Measurements from ENCODE around the gene TTC22.

TTC22 gene

DNA sequence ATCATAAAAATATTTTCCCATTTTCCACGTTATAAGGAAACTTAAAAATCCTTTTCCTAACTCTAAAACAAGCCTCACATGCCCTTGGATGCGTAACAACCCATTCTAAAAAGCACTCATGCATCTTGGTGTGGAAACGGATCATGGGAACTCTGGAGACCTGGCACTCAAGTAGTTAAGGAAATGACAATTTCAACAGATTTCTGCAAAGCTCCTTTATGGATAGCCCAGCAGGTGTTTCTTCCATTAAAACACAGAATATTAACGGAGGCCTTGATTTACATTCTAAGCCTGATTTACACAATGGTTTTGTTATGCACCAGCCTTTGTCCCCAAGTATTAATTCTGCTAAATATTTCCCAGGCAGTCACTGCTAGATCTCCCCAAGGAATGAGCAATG is 49.7 kb downstream of the TTC22 start:
- DNase-seq (ENCODE audit: low read depth, low spot score): no peak

DNA sequence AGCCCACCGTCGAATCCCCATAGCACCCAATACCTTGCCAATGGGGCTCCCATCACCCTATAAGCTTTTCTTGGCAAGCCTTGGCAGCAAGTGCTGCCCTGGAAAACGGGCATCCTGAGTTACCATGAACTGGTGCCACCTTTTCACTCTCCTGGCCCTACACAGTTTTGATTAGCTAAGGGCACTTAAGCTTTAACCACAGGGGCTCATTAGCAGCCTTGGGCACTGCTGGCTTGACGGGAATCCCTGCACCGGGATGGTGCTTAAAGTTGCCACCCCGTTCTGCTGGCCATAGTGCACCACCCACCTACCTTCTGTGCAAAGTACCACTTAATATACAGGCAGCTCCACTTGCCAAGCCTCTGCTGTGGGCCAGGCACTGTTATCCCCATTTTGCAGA is 50.5 kb downstream of the TTC22 start:
- no peak for DNase-seq (ENCODE audit: low read depth, low spot score)

GRCh38 chr1:54748094-54748835 is 52.9 kb downstream of the TTC22 start:
- DNase-seq (ENCODE audit: low read depth, low spot score): no peak

- DNase-seq (ENCODE audit: low read depth, low spot score): no peak
These were observed 55.3 kb downstream of the TTC22 start for GRCh38 chr1:54745864-54746263.

DNA sequence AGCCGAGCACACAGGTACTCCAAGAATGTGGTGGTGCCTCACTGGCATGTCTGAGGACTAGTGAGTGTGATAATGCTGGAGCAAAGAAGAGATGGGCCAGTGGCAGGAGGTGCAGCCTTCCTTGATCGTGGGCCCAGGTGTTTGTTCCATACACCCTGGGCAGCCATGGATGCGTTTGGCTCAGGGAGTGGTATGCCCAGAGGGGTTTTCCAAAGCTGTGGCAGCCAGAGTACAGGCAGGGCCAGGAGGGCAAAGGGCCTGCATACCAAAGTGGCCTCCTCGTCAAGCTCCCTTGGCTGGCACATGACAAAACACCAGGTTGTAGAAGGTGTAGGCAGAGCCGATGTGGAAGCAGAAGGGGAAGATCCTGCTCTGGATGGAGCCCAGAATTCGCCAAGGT is 55.8 kb downstream of the TTC22 start:
- DNase-seq (ENCODE audit: low read depth, low spot score): no peak

DNA sequence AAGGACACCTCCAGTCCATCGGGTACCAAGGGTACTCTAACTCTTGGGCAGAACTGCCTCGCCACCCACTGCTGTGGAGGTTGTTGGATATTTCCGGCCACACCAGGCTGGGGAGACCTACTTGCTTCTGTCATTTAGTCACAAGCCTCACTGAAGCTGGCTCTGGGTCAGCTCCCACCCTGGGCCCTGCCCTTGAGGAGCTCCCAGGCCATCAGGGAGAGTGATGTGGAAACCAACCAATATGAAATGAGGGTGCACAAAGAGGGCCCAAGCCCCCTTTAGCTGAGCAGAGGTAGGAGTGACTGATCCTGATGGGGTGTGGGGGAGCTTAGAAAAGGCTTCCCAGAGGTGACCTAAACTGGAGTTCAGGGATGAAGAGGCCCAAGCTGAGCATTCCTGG is 56.4 kb downstream of the TTC22 start:
- DNase-seq (ENCODE audit: low read depth, low spot score): no peak

DNA sequence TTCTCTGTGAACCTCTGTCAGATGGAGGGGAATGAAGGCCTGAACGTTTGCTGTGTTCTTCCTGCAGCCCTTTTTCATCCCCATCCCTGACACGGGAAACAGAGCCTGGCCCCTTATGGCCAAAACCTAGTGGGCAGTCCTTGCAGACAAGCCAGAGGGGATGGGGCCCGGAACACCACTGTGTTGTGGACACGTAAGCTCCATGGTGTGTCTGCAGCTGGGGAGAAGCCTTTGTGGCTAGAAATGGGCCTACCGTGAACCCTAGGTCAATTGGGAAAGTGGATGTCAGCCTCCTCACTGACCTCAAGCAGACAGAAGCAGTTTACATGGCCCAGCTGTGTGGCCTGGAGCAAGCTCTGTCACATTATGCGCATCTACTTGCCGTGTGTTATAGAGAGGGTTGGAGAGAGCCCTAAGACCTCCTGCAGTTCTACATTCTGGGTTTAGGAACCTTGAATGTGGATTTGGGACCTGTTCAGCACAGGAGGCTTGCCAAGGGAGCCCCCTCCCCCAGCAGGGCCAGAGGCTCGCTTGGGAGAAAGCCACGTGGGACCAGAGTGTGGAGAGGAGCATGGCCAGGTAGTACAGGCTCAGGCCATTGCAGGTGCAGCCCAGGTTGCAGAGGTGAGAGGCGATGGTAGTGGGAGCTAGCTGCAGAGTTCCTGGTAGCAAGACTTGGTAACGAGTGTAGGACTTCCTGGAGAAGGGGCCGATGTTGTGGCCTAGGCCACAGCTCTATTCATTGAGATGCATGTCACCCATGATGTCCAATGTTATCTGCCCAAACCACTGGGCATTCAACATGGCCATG is 57.5 kb downstream of the TTC22 start:
- DNase-seq (ENCODE audit: low read depth, low spot score): no peak

- no peak for DNase-seq (ENCODE audit: low read depth, low spot score)
These were observed 58.8 kb downstream of the TTC22 start for GRCh38 chr1:54742282-54742681.

- DNase-seq (ENCODE audit: low read depth, low spot score): no peak
These were observed 59.6 kb downstream of the TTC22 start for GRCh38 chr1:54741531-54741930.

DNA sequence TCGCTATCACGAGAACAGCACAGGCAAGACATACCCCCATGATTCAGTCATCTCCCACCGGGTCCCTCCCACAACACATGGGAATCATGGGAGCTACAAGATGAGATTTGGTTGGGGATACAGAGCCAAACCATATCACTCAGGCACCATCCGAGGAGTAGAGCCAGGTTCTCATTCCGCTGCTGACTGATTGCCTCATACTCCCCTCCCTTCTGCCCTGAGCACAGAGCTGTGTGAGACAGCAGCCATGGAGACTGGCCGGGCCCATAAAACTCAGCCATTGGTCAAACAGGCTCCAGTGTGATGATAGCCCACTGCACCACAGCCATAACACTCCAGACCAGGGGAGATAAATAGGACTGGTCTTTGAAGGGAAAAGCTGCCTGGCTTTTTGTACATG is 62.9 kb downstream of the TTC22 start:
- no peak for DNase-seq (ENCODE audit: low read depth, low spot score)

GRCh38 chr1:54736685-54737084 is 64.4 kb downstream of the TTC22 start:
- no peak for DNase-seq (ENCODE audit: low read depth, low spot score)

Measured in activated naive CD8-positive, alpha-beta T cell treated with anti-CD3 and anti-CD28 coated beads, Interleukin-2, amount 50 U/mL, for 16 hours (primary cell).